ENCODE results near the gene FEN1.
A peak's percentile ranks its signal among the peaks of the same experiment; 100 is the strongest.

The FEN1 gene

DNA sequence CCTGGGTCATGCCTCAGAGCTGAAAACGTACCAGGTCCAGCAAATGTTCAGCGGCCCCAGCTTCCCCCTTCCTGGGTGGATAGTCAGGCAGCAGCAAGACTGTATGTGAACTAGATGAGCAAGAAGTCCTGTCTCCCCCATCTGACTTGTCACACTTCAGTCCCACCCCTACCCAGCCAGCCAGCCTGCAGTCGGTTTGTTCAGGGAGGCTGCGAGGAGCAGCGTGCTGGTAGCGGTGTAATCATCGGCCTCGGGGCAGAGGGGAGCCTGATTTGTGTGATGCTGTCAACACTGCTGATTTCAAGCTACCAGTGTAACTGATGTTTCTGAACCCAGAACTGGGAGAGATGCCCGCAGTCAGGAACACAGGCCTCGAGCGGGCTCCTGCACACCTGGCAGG is 9.9 kb upstream of the FEN1 start:
- H3K4me1 ChIP-seq (ENCODE audit: control insufficient read depth in 2 of 2, insufficient read depth in 1 of 2, low read depth in 1 of 2, low read length in 2 of 2) = no peaks in the 10 kb centered on the region
- no peak overlapping the region for H2BK5ac ChIP-seq (ENCODE audit: low read length)

GRCh38 chr11:61783717-61784505 is 8.8 kb upstream of the FEN1 start:
- Histone ChIP-seq H3K14ac (ENCODE audit: low read length) (no peak overlapping the region), H3K9ac (ENCODE audit: low read depth, low read length, poor library complexity) (no peak overlapping the region), H3K9me3 (replicated peaks in 1 of 2; ENCODE audit: control insufficient read depth in 2 of 2, insufficient read depth in 1 of 2, low read depth in 1 of 2, low read length in 2 of 2) (no peaks in the 10 kb centered on the region), H4K8ac (ENCODE audit: low read depth, low read length) (no peak overlapping the region), H2BK12ac (ENCODE audit: low read length) (no peak overlapping the region), H3K4ac (ENCODE audit: low read length) (no peak overlapping the region), H2AK5ac (ENCODE audit: low read depth, low read length) (no peak overlapping the region), H3K4me2 (ENCODE audit: insufficient read depth, low read length, poor library complexity, severe bottlenecking) (no peak overlapping the region), H2BK120ac (ENCODE audit: low read depth, low read length) (no peak overlapping the region), H3K18ac (ENCODE audit: low read length) (no peak overlapping the region), H4K91ac (ENCODE audit: low read depth, low read length, poor library complexity) (no peak overlapping the region), H3K27me3 (ENCODE audit: control insufficient read depth in 3 of 3, insufficient read depth in 3 of 3, low read depth in 1 of 3, low read length in 3 of 3) (no peaks in the 10 kb centered on the region), H3K4me3 (ENCODE audit: low read length in 2 of 2) (no peak overlapping the region), H3K4me1 (ENCODE audit: control insufficient read depth in 2 of 2, insufficient read depth in 1 of 2, low read depth in 1 of 2, low read length in 2 of 2) (no peaks in the 10 kb centered on the region), H3K79me1 (ENCODE audit: low read depth, low read length) (peaks cover 5% of the 10 kb centered on the region), H2BK15ac (ENCODE audit: low read length) (no peak overlapping the region), H2AFZ (ENCODE audit: low read length) (no peak overlapping the region), H3K36me3 (replicated peaks in 1 of 2; ENCODE audit: control insufficient read depth in 2 of 2, insufficient read depth in 2 of 2, low read length in 2 of 2) (peaks cover 38 to 86% of the 10 kb centered on the region in 2 donors), H3K23ac (ENCODE audit: low read depth, low read length, poor library complexity) (peak overlapping the region; percentile 6), H2BK5ac (ENCODE audit: low read length) (peak overlapping the region; percentile 71), H3K27ac (replicated peaks; ENCODE audit: low read length) (no peak overlapping the region)
- WGBS, 2 donors (ENCODE audit: extremely low coverage in 2 of 2, insufficient read length in 2 of 2, insufficient replicate concordance in 1 of 2) = no CpG with 5 or more reads among the region's 13 CpGs
- no peak for DNase-seq (ENCODE audit: low spot score)

More for the DNA sequence above, 9.9 kb upstream of the FEN1 start:
- Histone ChIP-seq H3K18ac (ENCODE audit: low read length) (no peak overlapping the region), H3K79me1 (ENCODE audit: low read depth, low read length) (peaks cover 5% of the 10 kb centered on the region), H3K4ac (ENCODE audit: low read length) (no peak overlapping the region), H3K9ac (ENCODE audit: low read depth, low read length, poor library complexity) (no peak overlapping the region), H4K8ac (ENCODE audit: low read depth, low read length) (no peak overlapping the region), H2AK5ac (ENCODE audit: low read depth, low read length) (no peak overlapping the region), H4K91ac (ENCODE audit: low read depth, low read length, poor library complexity) (no peak overlapping the region), H3K9me3 (replicated peaks in 1 of 2; ENCODE audit: control insufficient read depth in 2 of 2, insufficient read depth in 1 of 2, low read depth in 1 of 2, low read length in 2 of 2) (no peaks in the 10 kb centered on the region), H3K14ac (ENCODE audit: low read length) (no peak overlapping the region), H3K4me3 (ENCODE audit: low read length in 2 of 2) (no peak overlapping the region), H3K36me3 (replicated peaks in 1 of 2; ENCODE audit: control insufficient read depth in 2 of 2, insufficient read depth in 2 of 2, low read length in 2 of 2) (peaks cover 32 to 76% of the 10 kb centered on the region in 2 donors), H3K23ac (ENCODE audit: low read depth, low read length, poor library complexity) (no peak overlapping the region), H3K4me2 (ENCODE audit: insufficient read depth, low read length, poor library complexity, severe bottlenecking) (no peak overlapping the region), H2BK120ac (ENCODE audit: low read depth, low read length) (no peak overlapping the region), H3K27ac (replicated peaks; ENCODE audit: low read length) (no peak overlapping the region), H2BK12ac (ENCODE audit: low read length) (no peak overlapping the region), H2AFZ (ENCODE audit: low read length) (no peak overlapping the region), H3K27me3 (ENCODE audit: control insufficient read depth in 3 of 3, insufficient read depth in 3 of 3, low read depth in 1 of 3, low read length in 3 of 3) (no peaks in the 10 kb centered on the region), H2BK15ac (ENCODE audit: low read length) (no peak overlapping the region)
- no peak for DNase-seq (ENCODE audit: low spot score)
- no CpG with 5 or more reads among the region's 11 CpGs for WGBS, 2 donors (ENCODE audit: extremely low coverage in 2 of 2, insufficient read length in 2 of 2, insufficient replicate concordance in 1 of 2)

GRCh38 chr11:61784506-61784805 is 8.3 kb upstream of the FEN1 start:
- Histone ChIP-seq H2BK5ac (ENCODE audit: low read length) (peak overlapping the region; percentile 71), H2BK120ac (ENCODE audit: low read depth, low read length) (no peak overlapping the region), H3K4ac (ENCODE audit: low read length) (no peak overlapping the region), H3K27ac (replicated peaks; ENCODE audit: low read length) (no peak overlapping the region), H2AFZ (ENCODE audit: low read length) (no peak overlapping the region), H2BK15ac (ENCODE audit: low read length) (no peak overlapping the region), H3K27me3 (ENCODE audit: control insufficient read depth in 3 of 3, insufficient read depth in 3 of 3, low read depth in 1 of 3, low read length in 3 of 3) (no peaks in the 10 kb centered on the region), H4K91ac (ENCODE audit: low read depth, low read length, poor library complexity) (no peak overlapping the region), H3K4me1 (ENCODE audit: control insufficient read depth in 2 of 2, insufficient read depth in 1 of 2, low read depth in 1 of 2, low read length in 2 of 2) (no peaks in the 10 kb centered on the region), H3K36me3 (replicated peaks in 1 of 2; ENCODE audit: control insufficient read depth in 2 of 2, insufficient read depth in 2 of 2, low read length in 2 of 2) (peaks cover 44 to 91% of the 10 kb centered on the region in 2 donors), H3K79me1 (ENCODE audit: low read depth, low read length) (peaks cover 6% of the 10 kb centered on the region), H4K8ac (ENCODE audit: low read depth, low read length) (no peak overlapping the region), H2AK5ac (ENCODE audit: low read depth, low read length) (no peak overlapping the region), H3K18ac (ENCODE audit: low read length) (no peak overlapping the region), H2BK12ac (ENCODE audit: low read length) (peak overlapping the region; percentile 78), H3K9me3 (replicated peaks in 1 of 2; ENCODE audit: control insufficient read depth in 2 of 2, insufficient read depth in 1 of 2, low read depth in 1 of 2, low read length in 2 of 2) (no peaks in the 10 kb centered on the region), H3K4me2 (ENCODE audit: insufficient read depth, low read length, poor library complexity, severe bottlenecking) (no peak overlapping the region), H3K14ac (ENCODE audit: low read length) (no peak overlapping the region), H3K4me3 (ENCODE audit: low read length in 2 of 2) (no peak overlapping the region), H3K23ac (ENCODE audit: low read depth, low read length, poor library complexity) (no peak overlapping the region), H3K9ac (ENCODE audit: low read depth, low read length, poor library complexity) (no peak overlapping the region)
- DNase-seq (ENCODE audit: low spot score) = no peak
- no CpG with 5 or more reads among the region's 7 CpGs for WGBS, 2 donors (ENCODE audit: extremely low coverage in 2 of 2, insufficient read length in 2 of 2, insufficient replicate concordance in 1 of 2)

DNA sequence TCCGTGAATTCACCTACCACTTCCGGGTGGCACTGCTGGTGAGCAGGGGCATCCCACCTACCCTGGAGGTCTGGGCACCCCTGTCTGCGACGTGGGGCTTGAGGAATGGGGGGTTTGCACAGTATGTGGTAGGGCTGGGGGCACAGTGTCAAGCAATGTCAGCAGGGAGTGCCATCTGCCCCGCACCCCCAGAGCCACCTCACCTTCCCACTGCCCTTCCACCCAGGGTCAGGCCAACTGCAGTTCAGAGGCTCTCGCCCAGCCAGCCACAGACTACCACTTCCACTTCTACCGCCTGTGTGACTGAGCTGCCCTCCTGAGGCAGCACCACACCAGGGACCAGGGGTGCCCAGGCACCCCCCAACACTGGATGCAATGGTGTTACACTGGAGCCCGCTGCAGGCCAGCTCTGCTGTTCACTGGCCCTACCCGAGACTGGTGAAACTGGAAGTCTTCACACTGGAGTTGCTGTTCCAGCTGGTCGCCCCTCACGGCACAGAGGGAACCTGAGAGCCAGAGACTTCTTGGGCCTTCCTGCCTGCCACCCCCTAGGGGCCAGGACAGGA is 6.8 kb upstream of the FEN1 start:
- Histone ChIP-seq H2BK12ac (ENCODE audit: low read length) (no peak overlapping the region), H3K4me2 (ENCODE audit: insufficient read depth, low read length, poor library complexity, severe bottlenecking) (no peak overlapping the region), H3K9ac (ENCODE audit: low read depth, low read length, poor library complexity) (no peak overlapping the region), H3K4me3 (ENCODE audit: low read length in 2 of 2) (no peak overlapping the region), H3K14ac (ENCODE audit: low read length) (no peak overlapping the region), H3K4me1 (ENCODE audit: control insufficient read depth in 2 of 2, insufficient read depth in 1 of 2, low read depth in 1 of 2, low read length in 2 of 2) (no peaks in the 10 kb centered on the region), H3K4ac (ENCODE audit: low read length) (no peak overlapping the region), H2AFZ (ENCODE audit: low read length) (no peak overlapping the region), H4K91ac (ENCODE audit: low read depth, low read length, poor library complexity) (no peak overlapping the region), H2BK15ac (ENCODE audit: low read length) (no peak overlapping the region), H3K79me1 (ENCODE audit: low read depth, low read length) (peaks cover 8% of the 10 kb centered on the region), H2AK5ac (ENCODE audit: low read depth, low read length) (no peak overlapping the region), H3K23ac (ENCODE audit: low read depth, low read length, poor library complexity) (peak overlapping the region; percentile 31), H2BK120ac (ENCODE audit: low read depth, low read length) (no peak overlapping the region), H3K36me3 (replicated peaks in 1 of 2; ENCODE audit: control insufficient read depth in 2 of 2, insufficient read depth in 2 of 2, low read length in 2 of 2) (peaks cover 55 to 91% of the 10 kb centered on the region in 2 donors), H3K27ac (replicated peaks; ENCODE audit: low read length) (no peak overlapping the region), H4K8ac (ENCODE audit: low read depth, low read length) (no peak overlapping the region), H2BK5ac (ENCODE audit: low read length) (peak overlapping the region; percentile 20), H3K27me3 (ENCODE audit: control insufficient read depth in 3 of 3, insufficient read depth in 3 of 3, low read depth in 1 of 3, low read length in 3 of 3) (no peaks in the 10 kb centered on the region), H3K18ac (ENCODE audit: low read length) (no peak overlapping the region), H3K9me3 (replicated peaks in 1 of 2; ENCODE audit: control insufficient read depth in 2 of 2, insufficient read depth in 1 of 2, low read depth in 1 of 2, low read length in 2 of 2) (no peaks in the 10 kb centered on the region)
- WGBS, 2 donors (ENCODE audit: extremely low coverage in 2 of 2, insufficient read length in 2 of 2, insufficient replicate concordance in 1 of 2) = no CpG with 5 or more reads among the region's 11 CpGs
- DNase-seq (ENCODE audit: low spot score) = no peak

Data from neuronal stem cell (in vitro differentiated cells).